Heart left ventricle (tissue), 16 donors: ENCODE measurements around the gene SATB2. TPM values are rescaled to one million over a fixed set of nuclear protein-coding genes. Genes with fewer than 3 reads are reported as not detected.

Experiments used
- ATAC-seq, 4 donors: fragments of 200-7000 bp; cut with Tn5 transposase; one replicate each; pipeline ENCODE4 v1.9.1; 2020 to 2022; ENCODE audit warnings: moderate library complexity in 4 of 4, mild to moderate bottlenecking in 3 of 4, moderate number of reproducible peaks in 1 of 4
- DNase-seq, 5 donors: peaks; one replicate each; pipeline ENCODE4 v3.0.0-alpha.2; 2020
- H3K27ac ChIP-seq, 12 donors: fragments of 200-600 bp; sonication (generic) in 4 of 12; one replicate each; pipeline versions ENCODE4 v1.5.0 to v1.8.0; 2016 to 2022; ENCODE audit warnings: mild to moderate bottlenecking in 2 of 12
- H3K27me3 ChIP-seq, 9 donors: fragments of 200-600 bp; sonication (generic) in 2 of 9; one replicate each; pipeline versions ENCODE4 v1.5.1 to v1.8.0; 2016 to 2022; ENCODE audit warnings: mild to moderate bottlenecking in 3 of 9
- H3K36me3 ChIP-seq, 9 donors: fragments of 200-600 bp; sonication (generic) in 2 of 9; one replicate each; pipeline versions ENCODE4 v1.5.0 to v1.8.0; 2018 to 2022; ENCODE audit warnings: mild to moderate bottlenecking in 2 of 9
- H3K4me1 ChIP-seq, 12 donors: fragments of 200-600 bp; sonication (generic) in 4 of 12; one replicate each; pipeline versions ENCODE4 v1.5.0 to v1.8.0; 2016 to 2022; ENCODE audit warnings: mild to moderate bottlenecking in 3 of 12
- H3K4me3 ChIP-seq, 12 donors: fragments of 200-600 bp; sonication (generic) in 4 of 12; one replicate each; pipeline versions ENCODE4 v1.5.0 to v1.8.0; 2017 to 2022; ENCODE audit warnings: mild to moderate bottlenecking in 9 of 12, moderate library complexity in 4 of 12
- H3K9me3 ChIP-seq, 12 donors: fragments of 200-600 bp; sonication (generic) in 4 of 12; one replicate each; pipeline versions ENCODE4 v1.5.0 to v1.8.0; 2016 to 2022; ENCODE audit warnings: mild to moderate bottlenecking in 1 of 12
- CTCF ChIP-seq, 12 donors: fragments of 200-600 bp; sonication (generic) in 4 of 12; IDR thresholded peaks; one replicate each; pipeline versions ENCODE4 v1.5.0 to v1.8.0; 2018 to 2022; ENCODE audit warnings: antibody characterized with exemption in 12 of 12, mild to moderate bottlenecking in 5 of 12
- POLR2A ChIP-seq, 2 donors: fragments of 450-650 bp; IDR thresholded peaks; one replicate each; pipeline ENCODE4 v1.6.1; 2017; ENCODE audit warnings: antibody characterized with exemption in 2 of 2, mild to moderate bottlenecking in 2 of 2, moderate library complexity in 2 of 2
- WGBS, 4 donors: extraction: QIAGEN DNeasy Blood & Tissue Kit in 2 of 4; methylation state at CpG; one replicate each; pipeline versions ENCODE4 v1.1.5 to v1.1.7; 2013 to 2018; 5-methylcytosine and 5-hydroxymethylcytosine counted together
- intact Hi-C, 10 donors: fragments of 100-400 bp; cut with DNase I; formaldehyde crosslinking; loops; one replicate each; pipeline versions ENCODE4 v1.11.1 to v1.14.2; 2022
- polyA plus RNA-seq, 2 donors: library from polyadenylated mRNA; stranded (reverse); fragments of 200-250 nt; gene quantifications; one replicate each; pipeline ENCODE4 v1.2.3, GENCODE V29; 2013
- total RNA-seq, 9 donors: library from RNA; depleted of rRNA in 2 of 9; stranded (reverse); fragments of >200 nt in 2 of 9; fragmentation: NEBNext Ultra II Directional in 3 of 9; extraction: Animal tissue kit (Norgen Biotek cat#: 25700) in 3 of 9; gene quantifications; one replicate each; pipeline versions ENCODE4 v1.1.0 to v1.2.4, GENCODE V29; 2016 to 2023
- donor health status: ischemic (EF 13 %, LVEDD 7.1; RV severe dilation, severe dysfunction).
- donor health status: healthy with polysubstance abuse.
- donor health status: DM: no; HTN: yes; CAD: no.
- donor health status: DM: no; HTN: no; CAD: no.
- donor health status: ischemic (EF 25% LVEDD 6.9; RV normal size, moderate dysfunction).
- donor health status: ischemic (EF 25% LVEDD 5.7; RV mildly dilated, moderate dysfunction).
- donor health status: healthy.
- donor health status: DM: yes; HTN: yes; CAD: no.
- donor health status: ischemic (EF 35%, LVEDD 5.7; RV mildly dilated, moderate dysfunction).
- donor health status: nonischemic (EF 11% LVEDD 7.7; RV severe dilation, severe dysfunction).
- donor health status: DM: yes; HTN: yes; CAD: no.
- donor health status: PGD.
- donor health status: ischemic (EF 29% LVEDD 5.4; RV normal size, mild dysfunction).
- donor health status: nonischemic (EF 23%, LVEDD 6.1; RV moderate dilation, normal function).

SATB2 gene
- total and polyA plus RNA-seq, 11 donors = 0.38 to 3.3 (median 1.2) TPM

- Histone ChIP-seq H3K9me3 (no peaks in the 10 kb centered on the region), H3K4me3 (no peak overlapping the region), H3K36me3 (no peaks in the 10 kb centered on the region), H3K27ac (no peak overlapping the region), H3K4me1 (no peaks in the 10 kb centered on the region), H3K27me3 (no peaks in the 10 kb centered on the region)
- ATAC-seq (no peak), DNase-seq (no peak)
- WGBS, 4 donors = 88 to 91% (median 89%) methylated on average over 11 of the region's 11 CpGs
- intact Hi-C loops = no loop called here
- TF ChIP-seq POLR2A (IDR thresholded peaks at IDR 0.05) (no peak), CTCF (IDR thresholded peaks at IDR 0.05) (no peak)
These were observed 24.4 kb downstream of the SATB2 start for GRCh38 chr2:199433204-199433832.

DNA sequence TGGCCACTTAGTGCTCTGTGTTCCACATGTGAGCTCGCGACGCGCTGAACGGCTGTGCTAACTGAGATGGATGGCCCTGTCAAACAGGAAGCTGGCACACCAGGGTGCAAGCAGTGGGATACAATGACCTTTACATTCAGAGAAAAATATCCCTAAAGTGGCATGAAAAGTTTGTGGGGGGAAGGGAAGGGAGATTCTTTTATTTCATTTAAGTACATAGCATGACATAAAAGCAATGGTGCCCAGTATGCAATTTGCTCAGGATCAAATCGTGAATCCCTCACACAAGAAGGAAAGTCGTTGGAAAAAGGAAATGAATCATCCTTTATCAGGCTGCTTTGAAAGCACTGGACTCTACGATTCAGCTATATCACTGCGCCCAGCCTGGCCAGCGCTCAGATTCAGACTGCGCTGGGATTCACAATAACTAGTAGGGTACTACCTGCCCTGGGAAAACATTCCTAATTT is 26.0 kb downstream of the SATB2 start:
- TF ChIP-seq CTCF (IDR thresholded peaks at IDR 0.05) (no peak), POLR2A (IDR thresholded peaks at IDR 0.05) (no peak)
- WGBS, 4 donors = 51 to 55% (median 53%) methylated on average over 11 of the region's 11 CpGs
- Histone ChIP-seq H3K9me3 (no peaks in the 10 kb centered on the region), H3K27ac (no peak overlapping the region), H3K36me3 (no peaks in the 10 kb centered on the region), H3K27me3 (no peaks in the 10 kb centered on the region), H3K4me1 (no peaks in the 10 kb centered on the region), H3K4me3 (no peak overlapping the region)
- ATAC-seq (no peak), DNase-seq (no peak)
- intact Hi-C loops = no loop called here

GRCh38 chr2:199430214-199430613 is 27.5 kb downstream of the SATB2 start:
- Histone ChIP-seq H3K4me3 (no peak overlapping the region), H3K27me3 (no peaks in the 10 kb centered on the region), H3K4me1 (no peaks in the 10 kb centered on the region), H3K36me3 (no peaks in the 10 kb centered on the region), H3K9me3 (no peaks in the 10 kb centered on the region), H3K27ac (no peak overlapping the region)
- DNase-seq = no peak
- ATAC-seq = no peak
- intact Hi-C loops = no loop called here
- WGBS, 4 donors = 82 to 91% (median 88%) methylated on average over 3 of the region's 3 CpGs
- TF ChIP-seq POLR2A (IDR thresholded peaks at IDR 0.05) = no peak

DNA sequence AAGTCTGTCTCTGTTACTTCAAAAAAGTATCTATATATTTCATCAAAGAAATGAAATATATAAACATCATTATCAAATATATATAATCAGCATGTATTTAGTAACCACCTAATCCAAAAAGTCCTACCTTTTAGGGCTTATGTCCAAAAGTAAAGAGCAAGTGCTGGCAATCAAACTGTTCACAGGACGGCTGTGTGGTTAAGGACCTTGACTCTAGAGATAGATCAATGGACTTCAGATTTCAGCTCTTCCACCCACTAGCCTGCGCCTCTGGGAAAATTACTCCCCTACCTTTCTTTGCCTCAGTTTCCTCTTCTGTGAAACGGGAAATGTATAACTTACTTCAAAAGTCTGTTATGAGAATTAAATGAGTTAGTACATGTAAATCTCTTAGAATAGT is 29.4 kb downstream of the SATB2 start:
- Histone ChIP-seq H3K9me3 (no peaks in the 10 kb centered on the region), H3K4me1 (no peaks in the 10 kb centered on the region), H3K27me3 (no peaks in the 10 kb centered on the region), H3K27ac (no peak overlapping the region), H3K36me3 (no peaks in the 10 kb centered on the region), H3K4me3 (no peak overlapping the region)
- 89 to 95% (median 93%) methylated on average over 3 of the region's 3 CpGs for WGBS, 4 donors
- DNase-seq (no peak), ATAC-seq (no peak)
- intact Hi-C loops = no loop called here
- TF ChIP-seq POLR2A (IDR thresholded peaks at IDR 0.05) = no peak
- TF ChIP-seq CTCF (IDR thresholded peaks at IDR 0.05) = no peak

- TF ChIP-seq CTCF (IDR thresholded peaks at IDR 0.05) (no peak), POLR2A (IDR thresholded peaks at IDR 0.05) (no peak)
- H3K27ac ChIP-seq = no peak overlapping the region
- no peaks in the 10 kb centered on the region for H3K36me3 ChIP-seq
- 55 to 57% (median 56%) methylated on average over 4 of the region's 4 CpGs for WGBS, 4 donors
- no peaks in the 10 kb centered on the region for H3K27me3 ChIP-seq
- intact Hi-C loops = no loop called here
- no peaks in the 10 kb centered on the region for H3K9me3 ChIP-seq
- H3K4me1 ChIP-seq = no peaks in the 10 kb centered on the region
- DNase-seq (no peak), ATAC-seq (no peak)
- no peak overlapping the region for H3K4me3 ChIP-seq
These were observed 33.6 kb downstream of the SATB2 start for GRCh38 chr2:199424160-199424559.
